Measurements from ENCODE around the gene IARS1.

The IARS1 gene

DNA sequence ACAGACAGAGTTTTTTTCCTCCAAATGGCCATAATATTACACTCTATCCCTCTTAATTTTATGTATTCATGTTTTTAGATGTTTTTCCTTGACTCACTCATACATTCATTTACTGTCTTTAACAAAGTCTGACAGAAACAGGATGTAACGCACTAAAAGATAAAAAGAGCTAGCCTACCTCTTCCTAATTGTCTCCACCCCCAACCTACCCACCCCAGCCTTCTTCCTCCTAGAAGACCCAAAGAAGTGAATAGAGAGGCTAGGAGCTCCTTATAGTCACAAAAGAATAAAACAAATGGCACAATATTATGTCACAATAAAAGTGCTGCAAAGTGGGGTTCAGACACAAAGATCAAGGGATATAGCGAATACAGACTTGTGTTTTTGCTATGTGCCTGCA, 30.9 kb upstream of the IARS1 start:
- Histone ChIP-seq H3K4me1 (ENCODE audit: control insufficient read depth in 1 of 2, insufficient read depth in 2 of 2, low read length in 2 of 2) (peaks cover 9 to 22% of the 10 kb centered on the region in 2 donors), H3K27me3 (ENCODE audit: low read depth, low read length) (no peaks in the 10 kb centered on the region), H3K4me3 (ENCODE audit: low read depth in 1 of 2, low read length in 2 of 2) (peak overlapping the region; percentile 80 to 81), H3K36me3 (ENCODE audit: control insufficient read depth in 1 of 2, insufficient read depth in 2 of 2, low read length in 2 of 2) (peaks cover 15 to 25% of the 10 kb centered on the region in 2 donors), H3K9me3 (ENCODE audit: control insufficient read depth in 1 of 2, low read length in 2 of 2) (no peaks in the 10 kb centered on the region), H3K27ac (ENCODE audit: low read length) (peak overlapping the region; percentile 99)

DNA sequence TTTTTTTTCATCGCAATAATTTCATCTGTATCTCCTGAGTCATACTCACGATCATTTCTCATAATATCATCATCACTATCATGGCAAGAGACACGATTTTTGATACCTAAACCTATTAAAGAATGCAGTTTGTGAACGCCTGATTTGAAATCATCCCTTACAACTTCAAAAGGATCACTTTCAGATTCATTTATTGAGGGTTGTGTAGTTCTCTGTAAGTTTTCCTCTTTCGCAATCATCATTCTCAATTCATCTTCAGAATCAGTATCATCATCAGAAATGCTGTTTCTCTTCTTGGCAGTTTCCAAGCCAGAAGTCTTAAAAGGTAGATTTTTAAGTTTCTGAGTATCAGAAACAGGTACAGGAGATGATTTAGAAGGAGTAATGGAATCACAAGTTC, 22.0 kb upstream of the IARS1 start:
- Histone ChIP-seq H3K27me3 (ENCODE audit: low read depth, low read length) (no peaks in the 10 kb centered on the region), H3K9me3 (ENCODE audit: control insufficient read depth in 1 of 2, low read length in 2 of 2) (no peaks in the 10 kb centered on the region), H3K4me3 (ENCODE audit: low read depth in 1 of 2, low read length in 2 of 2) (no peak overlapping the region), H3K27ac (ENCODE audit: low read length) (no peak overlapping the region), H3K36me3 (ENCODE audit: control insufficient read depth in 1 of 2, insufficient read depth in 2 of 2, low read length in 2 of 2) (peaks cover 42 to 85% of the 10 kb centered on the region in 2 donors), H3K4me1 (ENCODE audit: control insufficient read depth in 1 of 2, insufficient read depth in 2 of 2, low read length in 2 of 2) (peaks cover 0 to 5% of the 10 kb centered on the region in 2 donors)

DNA sequence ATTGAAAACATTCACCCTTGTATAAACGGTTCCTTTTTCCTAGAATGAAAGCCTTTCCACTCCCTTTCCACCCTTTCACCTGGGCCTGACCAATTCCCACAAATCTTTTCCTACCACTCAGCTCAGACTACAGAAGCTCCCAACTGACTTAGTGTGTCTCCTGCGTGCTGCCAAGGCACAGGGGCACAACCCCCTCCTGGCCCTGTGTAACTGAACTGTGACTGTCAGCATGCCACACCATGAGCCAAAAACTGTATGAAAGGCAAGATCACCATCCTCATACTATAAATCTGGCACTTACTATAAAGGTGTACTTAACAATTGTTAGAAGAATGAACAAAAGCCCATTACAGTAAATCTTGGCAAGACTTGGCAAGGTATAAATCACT, 20.1 kb upstream of the IARS1 start:
- peaks cover 0 to 5% of the 10 kb centered on the region in 2 donors for H3K4me1 ChIP-seq (ENCODE audit: control insufficient read depth in 1 of 2, insufficient read depth in 2 of 2, low read length in 2 of 2)
- no peak overlapping the region for H3K27ac ChIP-seq (ENCODE audit: low read length)
- H3K36me3 ChIP-seq (ENCODE audit: control insufficient read depth in 1 of 2, insufficient read depth in 2 of 2, low read length in 2 of 2), result peaks cover 45 to 86% of the 10 kb centered on the region in 2 donors
- H3K4me3 ChIP-seq (ENCODE audit: low read depth in 1 of 2, low read length in 2 of 2), result no peak overlapping the region
- H3K9me3 ChIP-seq (ENCODE audit: control insufficient read depth in 1 of 2, low read length in 2 of 2), result no peaks in the 10 kb centered on the region
- H3K27me3 ChIP-seq (ENCODE audit: low read depth, low read length), result no peaks in the 10 kb centered on the region

DNA sequence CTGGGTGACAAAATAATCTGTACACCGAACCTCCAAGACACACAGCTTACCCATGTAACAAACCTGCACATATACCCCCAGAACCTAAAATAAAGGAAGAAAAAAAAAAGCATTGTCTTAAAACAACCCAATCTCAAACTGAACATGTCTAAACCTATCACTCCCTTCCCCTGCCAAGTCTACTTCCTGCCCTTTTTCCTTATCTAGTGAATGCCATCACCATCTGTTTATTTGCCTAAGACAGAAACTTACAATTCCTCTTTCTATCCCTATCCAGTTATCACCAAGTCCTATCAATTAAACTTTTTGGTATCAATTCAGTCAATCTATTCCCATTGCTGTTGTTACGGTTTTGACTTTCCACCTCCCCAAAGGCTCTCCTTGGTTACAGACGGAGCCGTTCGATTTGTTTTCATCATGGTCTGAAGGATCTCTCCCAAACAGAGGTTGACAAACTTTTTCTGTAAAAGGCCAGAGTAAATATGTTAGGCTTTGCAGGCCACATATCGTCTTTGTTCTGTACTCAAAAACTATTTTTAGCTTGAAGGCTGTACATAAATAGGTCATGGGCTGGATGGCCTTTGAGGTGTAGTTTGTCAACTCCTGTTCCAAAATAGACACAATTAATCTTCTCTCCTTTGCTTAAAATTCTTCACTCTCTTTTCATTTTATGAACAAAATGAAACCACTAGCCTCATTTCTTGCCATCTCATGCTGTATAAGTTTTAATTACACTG, 19.6 kb upstream of the IARS1 start:
- Histone ChIP-seq H3K27me3 (ENCODE audit: low read depth, low read length) (no peaks in the 10 kb centered on the region), H3K36me3 (ENCODE audit: control insufficient read depth in 1 of 2, insufficient read depth in 2 of 2, low read length in 2 of 2) (peaks cover 43 to 86% of the 10 kb centered on the region in 2 donors), H3K9me3 (ENCODE audit: control insufficient read depth in 1 of 2, low read length in 2 of 2) (no peaks in the 10 kb centered on the region), H3K4me1 (ENCODE audit: control insufficient read depth in 1 of 2, insufficient read depth in 2 of 2, low read length in 2 of 2) (peaks cover 0 to 5% of the 10 kb centered on the region in 2 donors), H3K4me3 (ENCODE audit: low read depth in 1 of 2, low read length in 2 of 2) (no peak overlapping the region), H3K27ac (ENCODE audit: low read length) (no peak overlapping the region)

DNA sequence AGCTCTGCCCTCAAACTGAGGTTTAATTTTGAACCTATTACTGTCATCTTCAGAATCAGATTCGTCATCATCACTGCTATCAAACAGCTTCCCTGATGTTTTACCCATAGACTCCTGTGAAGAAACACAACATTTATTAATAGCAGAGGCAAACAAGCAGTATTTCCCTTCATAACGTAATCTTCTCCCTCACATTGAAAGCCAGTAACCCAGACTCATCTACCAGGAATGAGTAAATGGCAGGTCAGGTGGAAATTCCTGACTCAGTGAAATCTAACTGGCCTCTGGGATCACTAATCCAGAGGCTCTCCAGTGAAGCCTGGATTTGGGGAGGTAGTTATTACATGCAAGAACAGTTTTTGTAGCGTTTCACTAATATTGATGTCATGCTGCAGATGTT, 17.1 kb upstream of the IARS1 start:
- Histone ChIP-seq H3K4me3 (ENCODE audit: low read depth in 1 of 2, low read length in 2 of 2) (no peak overlapping the region), H3K4me1 (ENCODE audit: control insufficient read depth in 1 of 2, insufficient read depth in 2 of 2, low read length in 2 of 2) (peaks cover 0 to 5% of the 10 kb centered on the region in 2 donors), H3K27ac (ENCODE audit: low read length) (no peak overlapping the region), H3K36me3 (ENCODE audit: control insufficient read depth in 1 of 2, insufficient read depth in 2 of 2, low read length in 2 of 2) (peaks cover 45 to 84% of the 10 kb centered on the region in 2 donors), H3K9me3 (ENCODE audit: control insufficient read depth in 1 of 2, low read length in 2 of 2) (no peaks in the 10 kb centered on the region), H3K27me3 (ENCODE audit: low read depth, low read length) (no peaks in the 10 kb centered on the region)

DNA sequence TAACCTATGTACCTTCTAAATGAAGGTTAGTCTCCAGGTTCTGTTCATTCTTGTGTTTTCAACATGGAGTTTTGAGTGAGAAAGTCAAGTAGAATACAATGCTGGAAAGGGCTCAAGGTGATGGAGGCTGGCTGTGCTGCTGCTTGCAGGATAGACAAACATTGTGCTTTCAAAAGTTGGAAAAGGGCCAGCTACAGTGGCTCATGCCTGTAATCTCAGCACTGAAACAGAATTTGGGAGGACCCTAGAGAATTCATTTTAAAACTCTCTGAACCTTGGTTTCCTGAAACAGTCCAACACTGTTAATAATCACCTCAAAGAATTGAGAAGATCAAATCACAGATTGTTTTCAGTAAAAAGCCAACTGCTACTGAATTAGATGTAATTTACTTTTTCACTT, 15.4 kb upstream of the IARS1 start:
- Histone ChIP-seq H3K27ac (ENCODE audit: low read length) (no peak overlapping the region), H3K27me3 (ENCODE audit: low read depth, low read length) (no peaks in the 10 kb centered on the region), H3K36me3 (ENCODE audit: control insufficient read depth in 1 of 2, insufficient read depth in 2 of 2, low read length in 2 of 2) (peaks cover 54 to 85% of the 10 kb centered on the region in 2 donors), H3K9me3 (ENCODE audit: control insufficient read depth in 1 of 2, low read length in 2 of 2) (no peaks in the 10 kb centered on the region), H3K4me1 (ENCODE audit: control insufficient read depth in 1 of 2, insufficient read depth in 2 of 2, low read length in 2 of 2) (peaks cover 0 to 5% of the 10 kb centered on the region in 2 donors), H3K4me3 (ENCODE audit: low read depth in 1 of 2, low read length in 2 of 2) (no peak overlapping the region)

DNA sequence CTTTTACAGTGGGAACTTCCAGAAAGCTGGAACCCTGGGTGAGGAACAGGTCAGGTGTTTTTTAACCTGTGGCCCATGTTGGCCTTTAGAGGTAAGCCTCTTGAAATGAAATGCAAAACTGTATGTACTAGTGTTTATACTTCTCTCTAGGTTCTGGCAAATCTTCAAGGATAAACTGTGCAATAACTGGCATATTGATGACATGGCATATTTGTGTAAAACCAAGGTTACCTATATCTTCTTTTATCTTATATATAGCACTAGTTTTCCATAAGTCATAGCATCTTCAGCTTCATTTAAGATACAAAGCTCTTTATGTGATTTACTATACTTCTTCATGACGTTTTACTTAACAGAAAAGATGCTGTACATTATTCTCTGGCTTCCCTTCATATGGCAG, 7.4 kb upstream of the IARS1 start:
- peaks cover 56 to 78% of the 10 kb centered on the region in 2 donors for H3K36me3 ChIP-seq (ENCODE audit: control insufficient read depth in 1 of 2, insufficient read depth in 2 of 2, low read length in 2 of 2)
- H3K27me3 ChIP-seq (ENCODE audit: low read depth, low read length), result no peaks in the 10 kb centered on the region
- no peaks in the 10 kb centered on the region for H3K4me1 ChIP-seq (ENCODE audit: control insufficient read depth in 1 of 2, insufficient read depth in 2 of 2, low read length in 2 of 2)
- no peak overlapping the region for H3K27ac ChIP-seq (ENCODE audit: low read length)
- H3K4me3 ChIP-seq (ENCODE audit: low read depth in 1 of 2, low read length in 2 of 2), result no peak overlapping the region
- H3K9me3 ChIP-seq (ENCODE audit: control insufficient read depth in 1 of 2, low read length in 2 of 2), result no peaks in the 10 kb centered on the region

DNA sequence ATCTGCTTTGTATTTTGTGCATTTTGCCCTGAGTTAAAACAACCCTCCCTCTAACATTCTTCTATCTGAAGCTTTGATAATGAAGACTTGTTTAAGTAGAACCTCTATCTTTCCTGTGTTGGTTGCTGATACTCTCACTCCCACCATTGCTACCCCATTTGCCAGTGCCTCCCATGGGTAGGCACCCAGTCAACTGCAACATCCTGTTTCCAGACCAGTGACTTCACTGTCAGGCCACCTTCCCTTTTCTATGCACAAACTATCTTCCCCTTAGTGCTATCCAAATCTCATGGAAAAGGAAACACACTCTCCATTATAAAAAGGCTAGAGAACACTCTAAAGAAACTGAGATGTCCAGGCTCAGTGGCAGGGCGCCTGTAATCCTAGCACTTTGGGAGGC, 5.6 kb upstream of the IARS1 start:
- H3K9me3 ChIP-seq (ENCODE audit: control insufficient read depth in 1 of 2, low read length in 2 of 2), result no peaks in the 10 kb centered on the region

DNA sequence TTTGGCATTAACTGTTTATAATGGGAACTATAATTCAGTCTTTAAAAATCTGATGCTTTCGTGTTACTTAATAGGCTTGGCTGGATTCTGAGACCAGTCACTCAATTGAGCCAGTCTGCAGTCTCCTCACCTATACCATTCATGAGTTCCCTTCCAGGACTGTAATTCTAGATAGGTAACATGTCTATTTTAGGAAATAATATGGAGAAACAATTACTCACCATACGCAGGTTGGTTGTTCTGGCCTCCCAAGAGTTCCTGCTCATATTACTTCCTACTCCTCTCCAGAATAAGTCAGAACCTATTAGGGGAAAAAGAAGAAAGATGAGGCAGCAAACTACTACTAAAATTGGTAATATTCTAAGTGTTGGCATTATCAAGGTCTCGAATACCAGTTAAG, 4.5 kb upstream of the IARS1 start:
- Histone ChIP-seq H3K27ac (ENCODE audit: low read length) (no peak overlapping the region), H3K9me3 (ENCODE audit: control insufficient read depth in 1 of 2, low read length in 2 of 2) (no peaks in the 10 kb centered on the region), H3K4me1 (ENCODE audit: control insufficient read depth in 1 of 2, insufficient read depth in 2 of 2, low read length in 2 of 2) (peaks cover 5 to 8% of the 10 kb centered on the region in 2 donors), H3K4me3 (ENCODE audit: low read depth in 1 of 2, low read length in 2 of 2) (no peak overlapping the region), H3K27me3 (ENCODE audit: low read depth, low read length) (no peaks in the 10 kb centered on the region), H3K36me3 (ENCODE audit: control insufficient read depth in 1 of 2, insufficient read depth in 2 of 2, low read length in 2 of 2) (peaks cover 28 to 51% of the 10 kb centered on the region in 2 donors)

More for the DNA sequence above, 5.6 kb upstream of the IARS1 start:
- H3K27ac ChIP-seq (ENCODE audit: low read length), result no peak overlapping the region
- no peak overlapping the region for H3K4me3 ChIP-seq (ENCODE audit: low read depth in 1 of 2, low read length in 2 of 2)
- H3K4me1 ChIP-seq (ENCODE audit: control insufficient read depth in 1 of 2, insufficient read depth in 2 of 2, low read length in 2 of 2), result peaks cover 5 to 8% of the 10 kb centered on the region in 2 donors
- no peaks in the 10 kb centered on the region for H3K27me3 ChIP-seq (ENCODE audit: low read depth, low read length)
- H3K36me3 ChIP-seq (ENCODE audit: control insufficient read depth in 1 of 2, insufficient read depth in 2 of 2, low read length in 2 of 2), result peaks cover 39 to 61% of the 10 kb centered on the region in 2 donors

DNA sequence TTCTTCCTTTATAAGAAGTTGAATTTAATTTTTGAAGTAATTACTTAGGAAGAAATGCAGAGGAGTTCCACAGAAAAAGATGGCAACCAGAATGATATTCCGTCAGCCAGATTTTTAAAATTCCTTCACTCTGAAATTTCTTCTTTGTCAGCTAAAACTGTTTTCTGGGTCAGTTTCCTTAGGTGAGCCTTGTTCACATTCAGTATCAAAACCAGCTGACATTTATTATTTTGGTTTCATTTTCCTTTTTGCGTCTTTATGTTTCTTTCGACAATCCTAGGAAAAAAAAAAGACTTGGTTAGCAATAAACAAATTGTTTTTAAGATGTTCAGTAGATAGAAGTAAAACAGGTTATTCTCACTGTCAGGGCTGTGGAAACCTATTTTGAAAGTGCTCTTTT, 4.1 kb upstream of the IARS1 start:
- no peak overlapping the region for H3K27ac ChIP-seq (ENCODE audit: low read length)
- H3K9me3 ChIP-seq (ENCODE audit: control insufficient read depth in 1 of 2, low read length in 2 of 2), result no peaks in the 10 kb centered on the region
- H3K4me3 ChIP-seq (ENCODE audit: low read depth in 1 of 2, low read length in 2 of 2), result no peak overlapping the region
- H3K27me3 ChIP-seq (ENCODE audit: low read depth, low read length), result no peaks in the 10 kb centered on the region
- H3K4me1 ChIP-seq (ENCODE audit: control insufficient read depth in 1 of 2, insufficient read depth in 2 of 2, low read length in 2 of 2), result peaks cover 5 to 12% of the 10 kb centered on the region in 2 donors
- H3K36me3 ChIP-seq (ENCODE audit: control insufficient read depth in 1 of 2, insufficient read depth in 2 of 2, low read length in 2 of 2), result peaks cover 24 to 46% of the 10 kb centered on the region in 2 donors

DNA sequence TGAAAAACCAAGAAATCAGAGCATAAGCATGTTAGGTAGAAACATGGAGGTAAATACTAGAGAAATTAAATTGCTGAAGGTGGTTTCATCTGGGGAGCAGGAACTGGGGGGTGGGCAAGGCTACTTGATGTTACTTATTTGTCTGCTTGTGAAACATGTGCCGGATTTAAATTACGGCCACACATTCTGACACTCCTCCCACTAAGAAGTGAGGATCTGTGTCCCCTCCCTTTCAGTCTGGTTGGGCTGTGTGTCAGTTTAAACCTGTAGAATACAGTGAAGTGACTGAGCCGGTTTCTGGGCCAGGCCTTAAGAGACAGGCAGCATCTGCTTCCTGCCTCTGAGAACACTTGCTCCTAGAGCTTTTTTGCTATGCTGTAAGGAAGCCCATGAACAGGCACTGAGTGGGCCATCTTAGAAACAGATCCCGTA, 2.3 kb upstream of the IARS1 start:
- no peak overlapping the region for H3K4me3 ChIP-seq (ENCODE audit: low read depth in 1 of 2, low read length in 2 of 2)
- no peaks in the 10 kb centered on the region for H3K9me3 ChIP-seq (ENCODE audit: control insufficient read depth in 1 of 2, low read length in 2 of 2)
- peaks cover 13 to 30% of the 10 kb centered on the region in 2 donors for H3K36me3 ChIP-seq (ENCODE audit: control insufficient read depth in 1 of 2, insufficient read depth in 2 of 2, low read length in 2 of 2)
- H3K4me1 ChIP-seq (ENCODE audit: control insufficient read depth in 1 of 2, insufficient read depth in 2 of 2, low read length in 2 of 2), result peaks cover 5 to 24% of the 10 kb centered on the region in 2 donors
- H3K27me3 ChIP-seq (ENCODE audit: low read depth, low read length), result no peaks in the 10 kb centered on the region
- no peak overlapping the region for H3K27ac ChIP-seq (ENCODE audit: low read length)
